Gastrocnemius medialis (tissue), 4 donors: ENCODE results near the gene NCKAP1.

Experiments
- CTCF ChIP-seq, 5 experiments: fragments of 450-650 bp in 3 of 5; fragments of 200-600 bp in 2 of 5; sonication (generic) in 2 of 5; IDR thresholded peaks in 4 of 5; conservative IDR thresholded peaks in 1 of 5; 1 replicate in 4 of 5; 2 replicates in 1 of 5; pipeline ENCODE4 v1.5.1; 2016 to 2019; ENCODE audit warnings: antibody characterized with exemption in 5 of 5, mild to moderate bottlenecking in 3 of 5, moderate library complexity in 3 of 5
- POLR2A ChIP-seq, 2 donors: fragments of 450-650 bp; IDR thresholded peaks; one replicate each; pipeline ENCODE4 v1.6.1; 2017; ENCODE audit warnings: antibody characterized with exemption in 2 of 2, mild to moderate bottlenecking in 2 of 2, moderate library complexity in 2 of 2

GRCh38 chr2:182921234-182921633 is 117.0 kb downstream of the NCKAP1 start:
- no peak for TF ChIP-seq POLR2A (IDR thresholded peaks at IDR 0.05)
- no peak for TF ChIP-seq CTCF (IDR thresholded peaks at IDR 0.05 in 4 of 5, conservative IDR thresholded peaks at IDR 0.05 in 1 of 5)
